ACHN (cell line): ENCODE results near the gene PROSER2.

ENCODE experiments used
- DNase-seq: peaks from one replicate; pipeline ENCODE4 v3.0.0-alpha.2; 2015
- in situ Hi-C: cut with HindIII; loops from 2 replicates; pipeline ENCODE4 v1.10.0; 2017; ENCODE audit warnings: low sequenced_read_pairs, low pct_ligation_motif_present, low pct_unique_long_range_greater_than_20kb

PROSER2 gene

DNA sequence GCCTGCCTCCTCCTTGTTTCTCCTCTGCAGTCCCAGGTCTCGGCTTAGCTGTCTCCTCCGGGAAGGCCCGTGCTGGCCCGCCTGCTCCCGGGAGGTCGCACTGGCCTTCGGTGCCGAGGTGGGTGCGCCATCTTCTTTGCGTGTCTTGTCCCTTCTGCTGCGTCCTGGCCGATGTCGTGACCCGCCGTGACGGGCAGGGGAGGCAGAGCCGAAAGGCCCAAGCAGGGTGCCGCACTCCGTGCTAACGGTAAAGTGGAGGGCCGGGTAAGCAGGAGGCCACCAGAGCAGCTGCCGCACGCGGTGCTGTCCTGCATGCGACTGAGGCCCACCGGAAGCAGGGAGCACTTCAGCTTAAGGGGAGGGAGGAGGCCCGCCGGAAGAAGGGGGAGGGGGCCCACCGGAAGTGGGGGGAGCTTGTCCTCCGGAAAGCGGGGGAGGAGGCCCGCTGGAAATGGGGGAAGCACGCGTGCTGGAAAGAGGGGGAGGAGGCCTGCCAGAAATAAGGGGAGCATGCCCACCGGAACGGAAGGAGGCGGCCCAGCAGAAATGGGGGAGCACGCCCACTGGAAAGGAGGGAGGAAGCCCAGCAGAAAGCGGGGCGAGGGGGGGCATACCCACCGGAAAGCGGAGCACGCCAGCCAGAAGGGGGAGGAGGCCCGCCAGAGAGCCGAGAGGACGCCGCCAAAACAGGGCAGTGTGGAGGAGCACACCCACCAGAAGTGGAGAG lies 71.4 kb downstream of the PROSER2 start:
- no peak for DNase-seq
- in situ Hi-C loops = no loop called here

DNA sequence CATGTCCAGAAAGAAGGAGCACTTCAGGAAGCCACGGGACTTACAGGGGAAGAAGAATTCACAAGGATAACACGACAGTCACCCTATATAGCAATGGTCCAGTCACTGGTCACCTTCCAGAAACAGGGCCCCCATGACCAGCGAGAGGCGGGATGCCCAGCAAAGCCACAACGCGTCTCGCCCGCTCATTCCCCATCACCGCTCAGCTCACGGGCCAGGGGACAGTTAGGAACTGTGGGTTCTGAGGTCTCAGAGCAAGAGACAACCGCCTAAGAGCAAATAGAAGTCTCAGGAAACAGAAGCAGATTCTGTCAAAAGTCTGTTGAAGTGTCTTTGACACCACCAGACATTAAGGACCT lies 71.9 kb downstream of the PROSER2 start:
- no peak for DNase-seq
- in situ Hi-C loops = no loop called here

DNA sequence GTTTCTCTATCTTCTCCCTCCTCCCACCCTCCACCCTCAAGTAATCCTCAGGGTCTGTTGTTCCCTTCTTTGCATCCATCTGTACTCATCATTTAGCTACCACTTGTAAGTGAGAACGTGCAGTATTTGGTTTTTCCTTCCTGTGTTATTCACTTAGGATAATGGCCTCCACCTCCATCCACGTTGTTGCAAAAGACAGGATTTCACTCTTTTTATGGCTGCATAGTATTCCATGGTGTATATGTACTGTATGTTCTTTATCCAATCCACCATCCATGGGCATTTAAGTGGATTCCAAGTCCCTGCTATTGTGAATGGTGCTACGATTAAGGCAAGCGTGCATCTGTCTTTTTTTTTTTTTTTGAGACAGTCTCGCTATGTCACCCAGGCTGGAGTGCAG lies 72.4 kb downstream of the PROSER2 start:
- in situ Hi-C loops = no loop called here
- DNase-seq = no peak

DNA sequence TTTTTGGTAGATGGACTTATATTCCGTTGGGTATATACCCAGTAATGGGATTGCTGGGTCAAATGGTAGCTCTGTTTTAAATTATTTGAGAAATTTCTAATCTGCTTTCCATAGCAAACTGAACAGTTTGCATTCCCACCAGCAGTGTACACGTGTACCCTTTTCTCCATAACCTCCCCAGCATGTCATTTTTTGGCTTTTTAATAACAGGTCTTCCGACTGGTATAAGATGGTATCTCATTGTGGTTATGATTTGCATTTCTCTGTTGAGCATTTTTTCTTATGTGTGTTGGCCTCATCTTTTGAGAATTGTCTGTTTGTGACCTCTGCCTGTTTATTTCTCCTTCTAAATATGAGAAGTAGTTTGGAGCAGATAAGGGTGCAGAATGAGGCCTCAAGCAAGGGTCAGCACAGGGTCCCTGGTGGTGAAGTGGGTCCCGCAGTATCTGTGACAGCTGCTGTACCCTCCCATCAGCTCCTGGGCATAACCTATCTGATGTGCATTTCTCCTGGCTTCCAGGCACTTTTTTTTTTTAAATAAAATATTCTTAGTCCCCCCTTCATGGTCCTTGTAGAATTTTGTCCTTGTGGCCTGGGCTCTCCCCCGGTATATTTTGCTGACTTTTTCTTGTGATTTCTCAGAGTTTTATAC lies 73.5 kb downstream of the PROSER2 start:
- DNase-seq = no peak
- in situ Hi-C loops = no loop called here

DNA sequence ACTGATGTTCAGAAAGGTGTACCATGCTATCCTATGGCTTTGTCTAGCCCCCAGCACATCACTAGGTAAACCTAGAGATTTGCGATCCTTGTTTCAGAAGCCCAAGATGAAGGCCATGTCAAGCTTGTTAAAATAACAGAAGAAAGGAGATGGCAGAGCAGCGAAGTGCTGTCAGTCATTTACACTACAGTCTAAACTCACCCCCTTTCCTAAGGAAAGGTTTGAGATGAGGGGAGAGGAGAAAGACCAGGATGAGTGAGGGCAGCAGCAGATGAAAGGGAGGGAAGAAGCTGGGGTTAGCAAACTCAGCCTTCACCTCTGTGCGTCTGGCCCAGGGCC lies 74.8 kb downstream of the PROSER2 start:
- DNase-seq = peak; percentile 31
- in situ Hi-C loops = no loop called here

DNA sequence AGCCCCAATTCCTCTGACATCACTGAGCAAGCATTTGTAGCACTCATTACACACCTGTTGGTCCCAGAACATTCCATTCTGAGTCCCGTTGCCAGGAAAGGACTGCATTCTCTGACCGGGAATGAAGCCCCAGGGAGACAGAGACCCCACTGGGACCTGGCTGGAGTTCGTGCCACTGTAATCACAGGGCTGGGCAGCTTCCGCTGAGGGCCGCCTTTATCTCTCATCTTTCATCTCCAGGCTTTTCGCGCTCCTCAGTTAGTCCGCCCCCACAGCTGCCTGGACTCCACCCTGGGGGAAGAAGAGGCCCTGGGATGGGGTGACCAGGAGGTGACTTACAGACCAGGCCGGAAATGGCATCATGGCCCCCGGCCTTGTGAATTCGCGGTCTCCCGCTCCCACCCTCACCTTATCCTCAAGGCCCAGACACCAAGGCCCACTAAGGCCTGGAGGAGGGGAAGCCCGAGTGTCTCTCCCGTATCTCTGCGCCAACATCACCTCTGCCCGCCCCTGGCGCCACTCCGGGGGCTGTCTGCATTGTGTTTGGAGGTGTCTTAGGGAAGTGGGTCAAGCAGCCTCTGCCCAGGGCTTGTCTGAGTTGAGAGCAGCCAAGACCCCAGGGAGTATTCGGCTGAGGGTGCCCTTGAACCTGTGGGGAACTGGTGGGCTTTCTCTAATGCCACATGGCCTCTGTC lies 75.4 kb downstream of the PROSER2 start:
- no peak for DNase-seq
- in situ Hi-C loops = no loop called here

DNA sequence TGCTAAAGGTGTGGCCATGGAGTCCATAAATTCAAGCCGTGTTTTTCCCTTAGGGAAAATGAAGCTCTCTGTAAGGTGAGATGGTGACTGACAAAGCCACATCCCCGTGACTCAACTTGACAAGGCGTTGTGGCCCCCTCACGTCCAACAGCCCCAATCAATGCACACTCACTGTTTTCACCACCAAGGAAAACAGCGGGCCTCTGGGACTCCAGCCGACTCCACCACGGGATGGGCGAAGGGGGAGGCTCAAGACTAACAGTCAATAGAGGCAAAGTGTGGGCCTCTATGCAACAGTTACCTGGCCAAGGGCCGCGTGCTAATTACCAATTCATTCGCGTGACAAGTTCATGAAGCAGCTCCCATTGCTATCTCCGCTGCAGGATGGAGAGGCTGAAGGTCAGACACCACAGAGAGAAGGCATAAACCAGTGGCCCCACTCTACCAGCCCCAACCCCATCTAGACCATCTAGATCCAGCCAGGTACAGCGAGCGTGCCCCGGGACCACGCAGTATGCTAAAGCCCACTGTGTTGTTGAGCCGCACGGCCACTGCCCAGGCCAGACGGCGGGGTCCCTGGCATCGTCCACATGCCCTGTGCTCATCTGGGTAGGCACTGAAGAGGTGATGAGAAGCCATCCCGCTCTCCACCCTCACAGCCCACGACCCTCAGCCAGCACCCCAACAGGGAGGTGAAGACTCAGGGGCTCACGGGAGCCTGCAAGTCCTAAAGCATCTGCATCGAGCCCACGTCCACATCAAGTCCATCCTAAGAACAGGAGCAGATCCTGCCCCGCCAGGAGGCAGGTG lies 76.1 kb downstream of the PROSER2 start:
- in situ Hi-C loops = no loop called here
- DNase-seq = no peak

DNA sequence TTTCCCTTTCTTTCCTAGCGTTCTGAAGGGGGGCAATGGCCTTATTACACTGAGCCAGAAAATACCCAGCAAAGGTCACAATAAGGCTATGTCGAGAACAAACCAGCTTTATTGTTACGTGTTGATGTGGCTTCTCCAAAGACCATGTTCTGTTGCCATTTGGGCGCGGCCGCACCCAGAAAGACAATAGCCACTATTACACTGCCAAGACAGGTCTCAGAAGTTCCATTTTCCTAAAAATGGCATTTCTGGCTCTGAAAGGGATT lies 77.8 kb downstream of the PROSER2 start:
- in situ Hi-C loops = no loop called here
- no peak for DNase-seq

DNA sequence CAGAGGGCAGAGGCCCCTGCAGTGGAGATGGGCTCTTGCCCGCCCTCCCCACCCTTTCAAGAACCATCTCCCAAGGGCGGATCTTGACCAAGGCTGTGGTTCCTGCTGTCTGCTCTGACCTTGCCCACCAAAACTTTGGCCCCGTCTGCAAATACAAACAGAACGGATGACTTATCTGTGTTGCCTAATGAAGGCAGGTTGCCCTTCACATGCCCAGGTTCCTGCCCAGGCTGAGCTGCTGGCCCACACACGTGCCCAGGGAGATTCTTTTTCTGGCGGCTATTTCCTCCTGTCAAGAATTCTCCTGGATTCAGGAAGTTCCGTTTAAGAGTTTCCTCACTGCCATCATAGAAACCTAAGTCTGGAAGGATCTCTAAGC lies 78.3 kb downstream of the PROSER2 start:
- no peak for DNase-seq
- in situ Hi-C loops = no loop called here

DNA sequence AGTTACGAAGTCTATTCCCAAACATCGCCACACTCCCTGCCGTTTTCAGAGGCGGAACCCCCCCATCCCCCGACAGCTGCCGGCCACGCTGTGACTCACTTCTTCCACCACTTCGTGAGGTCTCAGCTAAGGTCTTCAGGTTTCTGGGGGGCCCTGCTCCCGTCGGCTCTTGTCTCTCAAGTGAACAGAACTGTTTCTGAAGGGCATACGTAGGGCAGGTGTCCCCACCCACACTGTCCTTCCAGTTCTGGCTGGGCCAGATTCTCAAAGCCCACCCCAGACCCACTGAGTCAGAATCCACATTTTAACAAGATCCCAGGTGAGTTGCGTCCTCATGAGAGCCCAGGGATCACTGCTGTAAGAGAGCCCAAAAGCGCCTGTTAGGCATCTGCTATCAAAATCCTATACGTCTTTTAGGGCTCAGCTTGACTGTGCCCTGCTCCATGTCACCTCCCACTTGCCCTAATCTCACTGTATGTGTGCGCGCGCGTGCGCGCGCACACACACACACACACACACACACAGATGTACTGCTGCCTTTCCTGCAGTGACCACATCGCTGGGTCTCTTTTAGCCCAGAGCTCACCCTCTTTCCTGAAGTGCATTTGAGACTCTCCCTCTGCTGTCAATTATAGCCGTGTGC lies 78.8 kb downstream of the PROSER2 start:
- DNase-seq = no peak
- in situ Hi-C loops = no loop called here

DNA sequence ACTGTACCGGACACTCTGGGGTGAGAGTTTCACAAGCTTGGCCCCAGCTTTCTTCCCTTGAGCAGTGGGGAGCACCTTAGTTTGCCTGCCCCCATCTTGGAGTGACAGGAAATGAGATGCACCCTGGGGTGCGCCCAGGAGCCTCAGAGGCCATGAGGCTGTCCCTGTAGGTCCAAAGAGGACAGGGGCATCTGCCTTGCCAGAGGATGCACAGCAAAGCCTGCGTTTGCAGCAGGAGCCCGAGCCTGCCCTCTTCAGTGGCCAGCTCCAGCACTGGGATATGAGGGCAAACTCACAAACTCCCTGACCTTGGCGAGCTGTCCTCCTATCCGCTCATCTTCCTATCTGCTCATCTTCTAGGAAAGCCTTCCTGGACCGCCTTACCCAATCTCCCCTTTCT lies 79.5 kb downstream of the PROSER2 start:
- in situ Hi-C loops = no loop called here
- DNase-seq = no peak

DNA sequence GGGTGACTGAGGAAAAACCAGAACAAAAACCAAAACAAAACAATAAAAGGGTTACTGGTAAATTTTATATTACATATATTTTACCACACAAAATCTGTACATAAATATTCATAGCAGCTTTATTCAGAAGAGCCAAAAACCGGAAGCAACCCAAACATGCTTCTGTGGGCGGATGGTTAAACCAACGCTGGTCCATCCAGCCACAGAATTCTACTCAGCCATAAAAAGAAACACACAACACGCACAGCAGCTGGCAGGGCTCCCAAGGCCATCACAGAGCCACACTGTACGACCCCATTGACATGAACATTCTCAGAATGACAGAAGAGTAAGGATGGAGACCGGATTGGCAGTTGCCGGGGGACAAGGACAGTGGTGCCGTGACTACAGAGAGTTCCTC lies 83.6 kb downstream of the PROSER2 start:
- no peak for DNase-seq
- in situ Hi-C loops = no loop called here

DNA sequence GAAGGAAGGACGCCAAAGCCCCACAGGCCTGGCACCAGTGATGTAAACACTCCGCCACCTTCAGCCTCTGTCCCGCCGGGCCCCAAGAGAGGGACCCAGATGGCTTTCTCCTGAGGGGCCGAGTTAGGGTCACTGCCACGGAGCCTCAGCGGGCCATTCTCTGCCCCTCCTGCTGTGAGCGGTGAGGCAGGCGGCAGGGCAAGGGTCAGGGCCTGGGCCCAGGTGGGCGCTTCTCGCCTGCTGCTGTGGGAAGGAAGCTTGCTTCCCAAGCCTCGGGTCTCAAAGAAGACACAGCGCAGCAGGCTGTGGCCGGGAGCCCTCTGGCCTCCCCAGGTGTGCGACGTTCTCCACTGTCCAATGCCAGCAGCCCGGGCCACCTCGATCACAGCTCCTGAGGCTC lies 84.8 kb downstream of the PROSER2 start:
- in situ Hi-C loops = no loop called here
- no peak for DNase-seq

DNA sequence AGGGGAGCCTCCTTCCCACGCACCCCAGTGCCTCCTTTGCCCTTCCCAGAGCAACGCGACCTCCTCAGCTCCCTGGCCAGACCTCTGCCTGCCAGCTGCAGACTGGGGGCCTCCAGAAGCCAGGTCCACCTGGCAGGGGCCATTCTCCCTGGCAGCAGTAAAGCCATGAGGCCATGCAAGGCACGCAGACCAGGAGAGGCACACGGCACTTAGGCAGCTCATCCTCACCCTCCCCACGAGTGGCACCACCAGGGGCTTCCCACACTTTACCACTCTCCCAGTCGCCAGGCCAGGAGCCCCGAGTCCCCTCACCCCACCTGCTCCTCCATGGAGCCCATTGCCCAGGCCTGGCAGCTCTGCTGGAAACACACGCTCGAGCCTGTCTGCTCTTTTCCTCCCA lies 85.4 kb downstream of the PROSER2 start:
- no peak for DNase-seq
- in situ Hi-C loops = no loop called here

DNA sequence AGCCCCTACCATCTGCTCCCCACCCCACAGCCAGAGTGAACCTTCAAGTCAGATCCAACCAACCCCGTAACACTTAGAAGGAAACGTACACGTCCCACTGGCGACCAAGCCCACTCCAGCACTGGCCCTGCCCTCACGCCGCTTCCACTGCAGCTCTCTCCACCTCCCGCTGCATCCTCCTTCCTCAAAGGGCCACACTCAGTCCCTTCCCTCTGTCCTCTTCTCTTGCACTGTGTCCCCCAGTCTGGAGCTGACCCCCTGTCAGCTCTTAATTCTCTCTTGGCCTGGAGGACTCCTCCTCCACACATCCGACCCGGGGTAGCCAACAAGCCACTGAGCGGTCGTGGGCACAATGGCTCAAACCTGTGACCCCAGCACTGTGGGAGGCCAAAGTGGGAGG lies 85.8 kb downstream of the PROSER2 start:
- no peak for DNase-seq
- in situ Hi-C loops = no loop called here

DNA sequence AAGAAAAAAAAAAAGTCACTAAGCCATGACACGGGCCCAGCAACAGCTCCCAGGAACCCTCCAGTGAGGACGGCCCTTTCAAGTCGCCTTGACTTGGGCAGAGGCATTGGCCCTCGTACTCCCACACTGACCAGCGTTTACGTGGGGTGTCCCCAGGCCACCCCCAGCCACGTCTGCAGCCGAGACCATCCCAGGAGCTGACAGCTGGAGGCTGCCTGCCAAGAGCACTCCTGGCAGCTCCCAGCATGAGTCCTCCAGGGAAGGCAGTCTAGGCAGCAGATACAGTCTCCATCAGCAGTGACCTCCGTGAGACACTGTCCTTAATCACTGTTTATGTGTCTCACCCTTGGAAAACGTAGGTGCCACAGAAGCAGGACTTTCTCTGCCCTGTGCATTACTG lies 86.5 kb downstream of the PROSER2 start:
- no peak for DNase-seq
- in situ Hi-C loops = no loop called here

DNA sequence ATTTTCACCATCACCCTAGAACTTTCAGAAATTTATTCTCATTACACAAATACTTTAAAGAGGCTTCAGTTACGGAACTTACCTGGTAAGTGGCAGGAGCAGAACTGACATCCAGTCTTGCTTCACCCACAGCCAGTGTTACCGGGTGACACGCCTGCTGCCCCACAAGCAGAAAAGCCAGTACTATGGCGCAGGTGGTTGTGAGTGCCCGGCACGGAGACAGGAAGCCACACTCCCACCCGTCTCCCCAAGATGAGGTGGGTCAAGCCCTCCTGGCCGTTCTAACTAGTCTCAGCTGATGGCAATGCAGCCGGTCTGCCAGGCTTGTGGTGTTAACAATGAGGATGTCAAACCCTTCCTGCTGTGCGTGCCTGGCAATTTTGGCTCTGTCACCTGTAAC lies 86.9 kb downstream of the PROSER2 start:
- in situ Hi-C loops = no loop called here
- DNase-seq = no peak

DNA sequence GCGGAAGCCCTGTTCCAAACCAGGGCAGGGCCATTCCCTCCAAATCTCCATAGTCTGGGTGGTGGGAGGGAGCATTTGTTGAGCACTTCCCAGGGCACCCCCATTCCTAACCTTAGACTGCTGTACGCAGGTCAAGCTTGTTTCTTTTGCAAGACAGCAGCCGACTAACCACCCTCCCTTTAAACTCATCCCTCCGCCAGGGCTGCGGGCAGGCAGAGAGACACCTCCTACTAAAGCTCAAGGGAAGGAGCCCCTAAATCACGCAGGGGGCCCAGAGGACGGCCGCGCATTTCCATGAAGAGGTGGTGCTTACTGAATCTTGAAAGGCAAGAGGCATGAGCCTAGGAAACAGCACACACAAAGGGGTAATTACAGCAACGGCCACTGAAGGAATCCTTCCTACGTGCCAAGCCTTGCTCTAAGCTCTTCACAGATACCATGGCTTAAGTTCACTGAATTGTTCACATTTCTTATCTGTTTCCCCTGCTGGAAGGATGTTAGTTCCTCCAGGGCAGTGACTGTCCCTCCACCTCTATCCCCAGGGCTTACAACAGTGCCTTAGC lies 90.0 kb downstream of the PROSER2 start:
- in situ Hi-C loops = no loop called here
- no peak for DNase-seq

DNA sequence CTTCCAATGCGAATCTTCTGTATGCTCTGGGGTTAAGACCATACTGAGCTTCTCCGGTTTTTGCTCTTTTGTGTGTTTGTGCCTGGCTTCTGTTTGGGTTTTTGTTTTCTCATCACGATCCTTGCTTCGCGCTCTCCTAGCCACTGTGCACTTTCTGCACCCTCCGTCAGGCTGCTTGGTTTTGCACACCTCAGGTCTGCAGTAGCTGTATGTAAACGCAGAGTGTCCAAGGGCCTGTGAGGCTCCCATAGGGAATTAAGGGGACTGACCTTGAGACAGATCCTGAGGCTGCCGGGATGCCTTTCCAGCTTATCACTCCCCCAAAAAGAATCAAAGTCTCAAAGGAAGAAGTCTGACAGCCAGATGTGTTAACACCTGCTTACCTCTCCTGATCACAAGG lies 95.2 kb downstream of the PROSER2 start:
- in situ Hi-C loops = no loop called here

More for the DNA sequence above, 95.2 kb downstream of the PROSER2 start:
- DNase-seq = no peak
